MM.1S (cell line): ENCODE measurements around the gene DNAJC22.

Source experiments
- CTCF ChIP-seq: fragments of 300-600 bp; sonication (generic); IDR thresholded peaks from 2 replicates; pipeline ENCODE4 v1.5.1; 2016; ENCODE audit warnings: antibody characterized with exemption, low read length, mixed read lengths
- EZH2 ChIP-seq: fragments of 300-600 bp; sonication (generic); optimal IDR thresholded peaks from 2 replicates; pipeline ENCODE3; 2017; ENCODE audit warnings: low read depth, mild to moderate bottlenecking, antibody characterized with exemption, low read length, mixed read lengths

GRCh38 chr12:49323524-49324097 lies 23.1 kb upstream of the DNAJC22 start:
- TF ChIP-seq CTCF (no peak), EZH2 (no peak)
